Measurements from ENCODE around the gene CHPT1. TPM values are rescaled to one million over a fixed set of nuclear protein-coding genes. Genes with fewer than 3 reads are reported as not detected.

Gene CHPT1
- total RNA-seq, 1 donor from 2014 or later = 42.7 TPM

- Mint-ChIP-seq H3K27me3 (no peaks in the 10 kb centered on the region), H3K36me3 (ENCODE audit: low read depth) (peaks cover 54% of the 10 kb centered on the region), H3K4me3 (no peak overlapping the region), H3K27ac (no peak overlapping the region), H3K4me1 (peaks cover 18% of the 10 kb centered on the region), H3K9me3 (no peaks in the 10 kb centered on the region)
- TF ChIP-seq CTCF (IDR thresholded peaks at IDR 0.05) = no peak
- no peak for DNase-seq
- intact Hi-C loops (cut with micrococcal nuclease) = no loop called here
- ATAC-seq (ENCODE audit: low read depth) = no peak
- CTCF ChIA-PET = interaction anchor here (0.9 to 1.4 kb wide), 2 partner anchors 76 to 195 kb away, joined by 3 to 4 read pairs; no protein-coding TSS in a partner anchor
- POLR2A ChIA-PET = interaction anchor here (0.5 kb wide), 1 partner anchor 187 kb away, joined by 3 read pairs; no protein-coding TSS in a partner anchor
These were observed 66.8 kb downstream of the CHPT1 start for GRCh38 chr12:101764051-101764792.

- Mint-ChIP-seq H3K9me3 (no peaks in the 10 kb centered on the region), H3K4me1 (peaks cover 5% of the 10 kb centered on the region), H3K4me3 (no peak overlapping the region), H3K27me3 (no peaks in the 10 kb centered on the region), H3K27ac (no peak overlapping the region), H3K36me3 (ENCODE audit: low read depth) (peaks cover 63% of the 10 kb centered on the region)
- POLR2A ChIA-PET = no interaction called here
- TF ChIP-seq CTCF (IDR thresholded peaks at IDR 0.05) = no peak
- DNase-seq (no peak), ATAC-seq (ENCODE audit: low read depth) (no peak)
- intact Hi-C loops (cut with micrococcal nuclease) = no loop called here
- CTCF ChIA-PET = interaction anchor here (2.3 kb wide), 1 partner anchor 73 kb away, joined by 9 read pairs; no protein-coding TSS in a partner anchor
These were observed 70.1 kb downstream of the CHPT1 start for GRCh38 chr12:101767537-101767936.

- Mint-ChIP-seq H3K36me3 (ENCODE audit: low read depth) (peaks cover 65% of the 10 kb centered on the region), H3K27me3 (no peaks in the 10 kb centered on the region), H3K4me1 (no peaks in the 10 kb centered on the region), H3K4me3 (no peak overlapping the region), H3K9me3 (no peaks in the 10 kb centered on the region), H3K27ac (no peak overlapping the region)
- TF ChIP-seq CTCF (IDR thresholded peaks at IDR 0.05) = no peak
- ChIA-PET POLR2A (no interaction called here), CTCF (interaction anchor here (1.0 to 2.3 kb wide), 4 partner anchors 9 to 354 kb away, joined by 3 to 9 read pairs (median 4); no protein-coding TSS in a partner anchor)
- no peak for DNase-seq
- no peak for ATAC-seq (ENCODE audit: low read depth)
- intact Hi-C loops (cut with micrococcal nuclease) = no loop called here
These were observed 71.3 kb downstream of the CHPT1 start for GRCh38 chr12:101768781-101769180.

- no peak for TF ChIP-seq CTCF (IDR thresholded peaks at IDR 0.05)
- Mint-ChIP-seq H3K36me3 (ENCODE audit: low read depth) (peaks cover 57% of the 10 kb centered on the region), H3K27me3 (no peaks in the 10 kb centered on the region), H3K4me3 (no peak overlapping the region), H3K27ac (no peak overlapping the region), H3K9me3 (no peaks in the 10 kb centered on the region), H3K4me1 (no peaks in the 10 kb centered on the region)
- ChIA-PET POLR2A (no interaction called here), CTCF (interaction anchor here (1.9 kb wide), 1 partner anchor 10 kb away, joined by 5 read pairs; no protein-coding TSS in a partner anchor)
- DNase-seq = no peak
- ATAC-seq (ENCODE audit: low read depth) = no peak
- intact Hi-C loops (cut with micrococcal nuclease) = loop anchor here (5.0 to 10.0 kb wide), 3 partner anchors 167 to 295 kb away; partner anchors contain the start of gene WASHC3
These were observed 72.4 kb downstream of the CHPT1 start for GRCh38 chr12:101769865-101770264.

GRCh38 chr12:101772012-101772775 lies 74.8 kb downstream of the CHPT1 start:
- ATAC-seq (ENCODE audit: low read depth) (no peak), DNase-seq (no peak)
- intact Hi-C loops (cut with micrococcal nuclease) = loop anchor here (2.0 to 10.0 kb wide), 5 partner anchors 165 to 771 kb away; partner anchors contain the start of gene WASHC3
- H3K4me3 Mint-ChIP-seq = no peak overlapping the region
- peaks cover 46% of the 10 kb centered on the region for H3K36me3 Mint-ChIP-seq (ENCODE audit: low read depth)
- ChIA-PET CTCF (interaction anchor here (0.9 to 4.0 kb wide), 6 partner anchors 12 to 931 kb away, joined by 3 to 70 read pairs (median 19); partner anchors contain the start of gene GNPTAB), POLR2A (no interaction called here)
- no peaks in the 10 kb centered on the region for H3K9me3 Mint-ChIP-seq
- H3K27ac Mint-ChIP-seq = no peak overlapping the region
- no peak for TF ChIP-seq CTCF (IDR thresholded peaks at IDR 0.05)
- H3K27me3 Mint-ChIP-seq = no peaks in the 10 kb centered on the region
- H3K4me1 Mint-ChIP-seq = no peaks in the 10 kb centered on the region
